ENCODE measurements around the gene DIS3L.

DNA sequence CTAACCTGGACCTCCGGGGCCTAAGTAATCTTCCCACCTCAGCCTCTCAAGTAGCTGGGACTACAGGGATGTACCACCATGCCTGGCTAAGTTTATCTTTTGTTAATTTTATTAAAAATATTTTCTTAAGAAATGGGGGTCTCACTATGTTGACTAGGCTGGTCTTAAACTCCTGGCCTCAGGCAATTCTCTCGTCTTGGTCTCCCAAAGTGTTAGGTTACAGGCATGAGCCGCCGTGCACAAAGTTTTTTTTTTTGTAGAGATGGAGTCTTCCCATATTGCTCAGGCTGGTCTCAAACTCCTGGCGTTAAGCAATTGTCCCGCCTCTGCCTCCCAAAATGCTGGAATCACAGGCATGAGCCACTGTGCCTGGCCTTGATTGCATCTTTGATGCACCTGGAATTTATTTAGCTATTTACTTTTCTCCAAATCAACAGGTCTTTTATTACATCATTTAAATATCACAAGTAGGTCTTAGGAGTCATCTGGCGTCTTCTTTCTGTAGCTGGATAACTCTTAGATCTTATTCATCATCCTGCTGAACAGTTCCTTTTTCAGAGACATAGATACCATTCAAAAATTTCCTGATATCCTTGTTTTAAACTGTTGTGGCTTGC is 85.6 kb downstream of the DIS3L start:
- TF ChIP-seq, protein P1, sequence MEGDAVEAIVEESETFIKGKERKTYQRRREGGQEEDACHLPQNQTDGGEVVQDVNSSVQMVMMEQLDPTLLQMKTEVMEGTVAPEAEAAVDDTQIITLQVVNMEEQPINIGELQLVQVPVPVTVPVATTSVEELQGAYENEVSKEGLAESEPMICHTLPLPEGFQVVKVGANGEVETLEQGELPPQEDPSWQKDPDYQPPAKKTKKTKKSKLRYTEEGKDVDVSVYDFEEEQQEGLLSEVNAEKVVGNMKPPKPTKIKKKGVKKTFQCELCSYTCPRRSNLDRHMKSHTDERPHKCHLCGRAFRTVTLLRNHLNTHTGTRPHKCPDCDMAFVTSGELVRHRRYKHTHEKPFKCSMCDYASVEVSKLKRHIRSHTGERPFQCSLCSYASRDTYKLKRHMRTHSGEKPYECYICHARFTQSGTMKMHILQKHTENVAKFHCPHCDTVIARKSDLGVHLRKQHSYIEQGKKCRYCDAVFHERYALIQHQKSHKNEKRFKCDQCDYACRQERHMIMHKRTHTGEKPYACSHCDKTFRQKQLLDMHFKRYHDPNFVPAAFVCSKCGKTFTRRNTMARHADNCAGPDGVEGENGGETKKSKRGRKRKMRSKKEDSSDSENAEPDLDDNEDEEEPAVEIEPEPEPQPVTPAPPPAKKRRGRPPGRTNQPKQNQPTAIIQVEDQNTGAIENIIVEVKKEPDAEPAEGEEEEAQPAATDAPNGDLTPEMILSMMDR (IDR thresholded peaks at IDR 0.05): no peak
- TF ChIP-seq SMAD4 (CRISPR knock-in tag; IDR thresholded peaks at IDR 0.05) (no peak), MXD4 (CRISPR knock-in tag; IDR thresholded peaks at IDR 0.05; ENCODE audit: borderline replicate concordance) (no peak), TP53 (CRISPR knock-in tag; IDR thresholded peaks at IDR 0.05) (no peak), SMAD3 (CRISPR knock-in tag; IDR thresholded peaks at IDR 0.05; ENCODE audit: borderline replicate concordance) (no peak), ZNF263 (CRISPR knock-in tag; IDR thresholded peaks at IDR 0.05; ENCODE audit: low read depth) (no peak), ELF4 (CRISPR knock-in tag; IDR thresholded peaks at IDR 0.05; ENCODE audit: low read depth) (no peak)
- TF ChIP-seq, protein P2, sequence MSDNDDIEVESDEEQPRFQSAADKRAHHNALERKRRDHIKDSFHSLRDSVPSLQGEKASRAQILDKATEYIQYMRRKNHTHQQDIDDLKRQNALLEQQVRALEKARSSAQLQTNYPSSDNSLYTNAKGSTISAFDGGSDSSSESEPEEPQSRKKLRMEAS (CRISPR knock-in tag; IDR thresholded peaks at IDR 0.05): no peak
